ENCODE results near the gene HDHD3. TPM values are rescaled to one million over a fixed set of nuclear protein-coding genes. Genes with fewer than 3 reads are reported as not detected.

Gene HDHD3
- polyA plus RNA-seq, 1 of the 3 experiments (the other 2 are of a cell fraction): 17.1 TPM

- POLR2A ChIA-PET: no interaction called here
- H3K27ac ChIP-seq (ENCODE audit: low read depth in 2 of 2, low read length in 1 of 2): no peak overlapping the region
- H3K36me3 ChIP-seq (replicated peaks in 1 of 2; ENCODE audit: control insufficient read depth in 1 of 2, insufficient read depth in 2 of 2, low read length in 1 of 2): no peaks in the 10 kb centered on the region
- CTCF ChIA-PET: interaction anchor here (0.7 to 1.1 kb wide), 4 partner anchors 18 to 233 kb away, joined by 3 to 4 read pairs (median 3); partner anchors contain the start of genes C9orf43 and POLE3
- H3K4me2 ChIP-seq: no peak overlapping the region
- no peaks in the 10 kb centered on the region for H3K9me2 ChIP-seq
- no peaks in the 10 kb centered on the region for H3K9me3 ChIP-seq
- H3K27me3 ChIP-seq (ENCODE audit: insufficient read depth): peaks cover 20% of the 10 kb centered on the region
- H4K20me1 ChIP-seq (ENCODE audit: insufficient read depth): no peaks in the 10 kb centered on the region
- H3K9ac ChIP-seq: no peak overlapping the region
- H3K4me3 ChIP-seq (ENCODE audit: low read depth in 2 of 2, low read length in 1 of 2): no peak overlapping the region
- no peak for DNase-seq
- peaks cover 0 to 4% of the 10 kb centered on the region in 2 experiments; a peak in 1 of 4 replicates for H3K4me1 ChIP-seq (ENCODE audit: control insufficient read depth in 1 of 2, insufficient read depth in 2 of 2, low read depth in 1 of 2, low read length in 1 of 2)
- 65% methylated on average over 4 of the region's 4 CpGs for WGBS (ENCODE audit: low lambda C conversion rate)
- TF ChIP-seq FOXM1 (IDR thresholded peaks at IDR 0.05; ENCODE audit: low read depth) (no peak), RAD21 (IDR thresholded peaks at IDR 0.05; ENCODE audit: low read length) (peak; percentile 35), FOSL2 (IDR thresholded peaks at IDR 0.05; ENCODE audit: borderline replicate concordance, low read depth) (no peak), CTCF (IDR thresholded peaks at IDR 0.05) (peak; percentile 23), TCF12 (IDR thresholded peaks at IDR 0.05) (no peak)
- H2AFZ ChIP-seq (ENCODE audit: low read depth): no peak overlapping the region
- no peaks in the 10 kb centered on the region for H3F3A ChIP-seq (replicated peaks; ENCODE audit: insufficient read depth)
- H3K79me2 ChIP-seq (ENCODE audit: insufficient read depth): no peaks in the 10 kb centered on the region
These were observed 21.7 kb downstream of the HDHD3 start for GRCh38 chr9:113355040-113355596.

- Histone ChIP-seq H4K20me1 (ENCODE audit: insufficient read depth) (no peaks in the 10 kb centered on the region), H3K27ac (ENCODE audit: low read depth in 2 of 2, low read length in 1 of 2) (no peak overlapping the region), H3F3A (replicated peaks; ENCODE audit: insufficient read depth) (no peaks in the 10 kb centered on the region), H3K79me2 (ENCODE audit: insufficient read depth) (no peaks in the 10 kb centered on the region), H3K4me2 (no peak overlapping the region), H3K9me3 (no peaks in the 10 kb centered on the region), H3K27me3 (ENCODE audit: insufficient read depth) (peaks cover 29% of the 10 kb centered on the region), H3K9ac (no peak overlapping the region), H3K36me3 (replicated peaks in 1 of 2; ENCODE audit: control insufficient read depth in 1 of 2, insufficient read depth in 2 of 2, low read length in 1 of 2) (no peaks in the 10 kb centered on the region), H3K9me2 (no peaks in the 10 kb centered on the region), H2AFZ (ENCODE audit: low read depth) (no peak overlapping the region), H3K4me3 (ENCODE audit: low read depth in 2 of 2, low read length in 1 of 2) (no peak overlapping the region), H3K4me1 (ENCODE audit: control insufficient read depth in 1 of 2, insufficient read depth in 2 of 2, low read depth in 1 of 2, low read length in 1 of 2) (peaks cover 0 to 9% of the 10 kb centered on the region in 2 experiments; a peak in 1 of 4 replicates)
- POLR2A ChIA-PET: no interaction called here
- DNase-seq: no peak
- CTCF ChIA-PET: interaction anchor here (1.6 kb wide), 1 partner anchor 24 kb away, joined by 3 read pairs; the partner anchor contains the start of gene HDHD3
- 45% methylated on average over 1 of the region's 1 CpG for WGBS (ENCODE audit: low lambda C conversion rate)
- no peak for TF ChIP-seq CHD2 (IDR thresholded peaks at IDR 0.05; ENCODE audit: low read length, partially characterized antibody)
- no peak for TF ChIP-seq ELF1 (IDR thresholded peaks at IDR 0.05)
- no peak for TF ChIP-seq TAF1 (IDR thresholded peaks at IDR 0.05; ENCODE audit: borderline replicate concordance, low read depth, low read length)
- no peak for TF ChIP-seq USF1 (IDR thresholded peaks at IDR 0.05; ENCODE audit: borderline replicate concordance, low read depth)
These were observed 24.4 kb downstream of the HDHD3 start for GRCh38 chr9:113352411-113352810.

All from SK-N-SH (cell line).